ENCODE results near the gene ABCC3. TPM values are rescaled to one million over a fixed set of nuclear protein-coding genes. Genes with fewer than 3 reads are reported as not detected.

Gene ABCC3
- total RNA-seq, 4 donors from 2014 or later = 1.5 to 19.2 (median 7.3) TPM

- Histone ChIP-seq H3K27me3 (no peaks in the 10 kb centered on the region), H3K27ac (no peak overlapping the region), H3K9me3 (no peaks in the 10 kb centered on the region), H3K4me1 (peaks cover 0 to 3% (median 0%) of the 10 kb centered on the region in 4 donors), H3K36me3 (no peaks in the 10 kb centered on the region), H3K4me3 (no peak overlapping the region)
- WGBS, 2 donors = 95 to 96% methylated on average over 13 to 14 of the region's 14 CpGs
- DNase-seq (ENCODE audit: low spot score in 2 of 2) = no peak
- TF ChIP-seq CTCF (IDR thresholded peaks at IDR 0.05) = no peak
- no peak for TF ChIP-seq EP300 (IDR thresholded peaks at IDR 0.05)
- TF ChIP-seq POLR2A (IDR thresholded peaks at IDR 0.05) = no peak
These were observed 32.8 kb downstream of the ABCC3 start for GRCh38 chr17:50667259-50668024.

DNA sequence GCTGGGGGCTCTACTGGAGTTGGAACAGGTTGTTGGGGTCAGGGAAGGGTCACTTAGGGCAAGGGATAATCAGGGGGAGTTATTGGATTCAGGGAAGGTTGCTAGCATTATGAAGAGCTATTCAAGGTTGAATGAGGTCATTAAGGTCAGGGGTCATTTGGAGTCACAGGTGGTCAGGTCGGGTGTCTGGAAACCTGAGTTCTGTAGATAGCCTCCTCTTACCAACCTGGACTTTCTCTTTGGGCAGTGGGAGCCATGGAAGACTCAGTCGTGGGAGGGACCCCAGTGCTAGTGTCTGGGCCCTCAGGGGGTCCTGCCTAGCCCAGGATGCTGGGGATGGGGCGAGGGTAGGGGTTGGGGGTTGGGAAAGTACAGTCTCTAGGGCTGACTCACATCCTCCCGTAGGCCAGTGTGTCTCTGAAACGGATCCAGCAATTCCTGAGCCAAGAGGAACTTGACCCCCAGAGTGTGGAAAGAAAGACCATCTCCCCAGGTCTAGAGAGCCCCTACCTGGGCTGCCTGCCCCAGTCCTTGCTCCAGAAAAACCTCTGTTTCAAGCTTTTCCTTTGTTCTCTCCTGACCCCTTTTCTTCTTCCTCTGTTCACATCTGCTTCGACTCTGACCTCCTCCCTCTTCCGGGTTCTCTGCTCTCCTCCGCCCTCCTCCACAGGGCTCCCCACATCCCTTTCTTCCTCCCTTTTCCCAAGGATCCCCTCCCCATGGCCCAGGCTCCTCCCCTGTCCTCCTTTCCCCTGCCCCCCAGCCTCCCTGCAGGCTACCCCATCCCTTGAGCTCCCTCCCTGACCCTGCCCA, 33.5 kb downstream of the ABCC3 start:
- no peak overlapping the region for H3K4me3 ChIP-seq
- WGBS, 2 donors = 50 to 51% methylated on average over 7 to 8 of the region's 8 CpGs
- TF ChIP-seq POLR2A (IDR thresholded peaks at IDR 0.05) (no peak), EP300 (IDR thresholded peaks at IDR 0.05) (no peak), CTCF (IDR thresholded peaks at IDR 0.05) (no peak)
- H3K9me3 ChIP-seq = no peaks in the 10 kb centered on the region
- no peak for DNase-seq (ENCODE audit: low spot score in 2 of 2)
- no peak overlapping the region for H3K27ac ChIP-seq
- no peaks in the 10 kb centered on the region for H3K27me3 ChIP-seq
- H3K4me1 ChIP-seq = peaks cover 0 to 3% (median 0%) of the 10 kb centered on the region in 4 donors
- no peaks in the 10 kb centered on the region for H3K36me3 ChIP-seq

GRCh38 chr17:50668838-50669581, 34.3 kb downstream of the ABCC3 start:
- Histone ChIP-seq H3K36me3 (no peaks in the 10 kb centered on the region), H3K27ac (no peak overlapping the region), H3K27me3 (no peaks in the 10 kb centered on the region), H3K9me3 (no peaks in the 10 kb centered on the region), H3K4me1 (peaks cover 0 to 3% (median 0%) of the 10 kb centered on the region in 4 donors), H3K4me3 (no peak overlapping the region)
- TF ChIP-seq POLR2A (IDR thresholded peaks at IDR 0.05) (no peak), CTCF (IDR thresholded peaks at IDR 0.05) (no peak), EP300 (IDR thresholded peaks at IDR 0.05) (no peak)
- 76 to 77% methylated on average over 6 to 9 of the region's 9 CpGs for WGBS, 2 donors
- DNase-seq (ENCODE audit: low spot score in 2 of 2) = no peak

DNA sequence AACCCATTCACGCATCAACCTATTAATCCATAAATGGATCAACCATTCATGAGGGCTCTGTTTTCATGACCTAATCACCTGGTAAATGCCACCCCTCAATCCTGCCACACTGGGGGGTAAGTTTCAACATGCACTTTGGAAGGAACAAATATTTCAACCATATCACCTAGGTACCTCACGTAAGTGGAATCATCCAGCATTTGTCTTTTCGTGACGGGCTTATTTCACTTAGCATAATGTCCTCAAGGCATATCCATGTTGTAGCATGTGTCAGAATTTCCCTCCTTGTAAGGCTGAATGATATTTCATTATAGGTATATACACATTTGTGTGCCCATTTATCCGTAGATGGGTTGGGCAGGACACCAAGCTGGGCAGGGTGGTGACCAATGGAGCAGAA, 37.4 kb downstream of the ABCC3 start:
- TF ChIP-seq EP300 (IDR thresholded peaks at IDR 0.05) (no peak), CTCF (IDR thresholded peaks at IDR 0.05) (no peak), POLR2A (IDR thresholded peaks at IDR 0.05) (no peak)
- Histone ChIP-seq H3K4me3 (no peak overlapping the region), H3K9me3 (no peaks in the 10 kb centered on the region), H3K27me3 (no peaks in the 10 kb centered on the region), H3K36me3 (no peaks in the 10 kb centered on the region), H3K4me1 (peaks cover 0 to 3% (median 0%) of the 10 kb centered on the region in 4 donors), H3K27ac (no peak overlapping the region)
- DNase-seq (ENCODE audit: low spot score in 2 of 2) = no peak
- WGBS, 2 donors = 93 to 95% methylated on average over 5 of the region's 5 CpGs
